Measurements from ENCODE around the gene RIF1.

Gene RIF1

GRCh38 chr2:151520976-151521375, 111.3 kb downstream of the RIF1 start:
- no peak for DNase-seq

- DNase-seq = no peak
These were observed 112.9 kb downstream of the RIF1 start for GRCh38 chr2:151522556-151522955.

GRCh38 chr2:151523850-151524249, 114.1 kb downstream of the RIF1 start:
- DNase-seq = no peak

- no peak for DNase-seq
These were observed 116.2 kb downstream of the RIF1 start for GRCh38 chr2:151525821-151526373.

- DNase-seq = no peak
These were observed 116.9 kb downstream of the RIF1 start for GRCh38 chr2:151526572-151527090.

Data from NCI-H146 (cell line).